Gastroesophageal sphincter (tissue), 3 donors: ENCODE measurements around the gene FAM72D.
"Not testable (repeated sequence)": the region's sequence is repeated elsewhere in the genome, so short reads cannot be mapped to it uniquely, and the experiment has no call there.

Experiments
- CTCF ChIP-seq, 4 experiments: fragments of 200-600 bp in 2 of 4; fragments of 450-650 bp in 2 of 4; sonication (generic) in 1 of 4; IDR thresholded peaks; one replicate each; pipeline ENCODE4 v1.5.1; 2017 to 2019; ENCODE audit warnings: antibody characterized with exemption in 4 of 4, mild to moderate bottlenecking in 2 of 4, moderate library complexity in 2 of 4
- EP300 ChIP-seq: sonication (generic); formaldehyde crosslinking; IDR thresholded peaks from one replicate; pipeline ENCODE4 v1.6.1; 2017; ENCODE audit warnings: antibody characterized with exemption, mild to moderate bottlenecking
- POLR2A ChIP-seq, 2 donors: fragments of 450-650 bp; IDR thresholded peaks; one replicate each; pipeline ENCODE4 v1.6.1; 2017; ENCODE audit warnings: antibody characterized with exemption in 2 of 2, mild to moderate bottlenecking in 2 of 2, moderate library complexity in 1 of 2
- POLR2AphosphoS5 ChIP-seq: sonication (generic); formaldehyde crosslinking; IDR thresholded peaks from one replicate; pipeline ENCODE4 v1.6.1; 2017; ENCODE audit warnings: antibody characterized with exemption

DNA sequence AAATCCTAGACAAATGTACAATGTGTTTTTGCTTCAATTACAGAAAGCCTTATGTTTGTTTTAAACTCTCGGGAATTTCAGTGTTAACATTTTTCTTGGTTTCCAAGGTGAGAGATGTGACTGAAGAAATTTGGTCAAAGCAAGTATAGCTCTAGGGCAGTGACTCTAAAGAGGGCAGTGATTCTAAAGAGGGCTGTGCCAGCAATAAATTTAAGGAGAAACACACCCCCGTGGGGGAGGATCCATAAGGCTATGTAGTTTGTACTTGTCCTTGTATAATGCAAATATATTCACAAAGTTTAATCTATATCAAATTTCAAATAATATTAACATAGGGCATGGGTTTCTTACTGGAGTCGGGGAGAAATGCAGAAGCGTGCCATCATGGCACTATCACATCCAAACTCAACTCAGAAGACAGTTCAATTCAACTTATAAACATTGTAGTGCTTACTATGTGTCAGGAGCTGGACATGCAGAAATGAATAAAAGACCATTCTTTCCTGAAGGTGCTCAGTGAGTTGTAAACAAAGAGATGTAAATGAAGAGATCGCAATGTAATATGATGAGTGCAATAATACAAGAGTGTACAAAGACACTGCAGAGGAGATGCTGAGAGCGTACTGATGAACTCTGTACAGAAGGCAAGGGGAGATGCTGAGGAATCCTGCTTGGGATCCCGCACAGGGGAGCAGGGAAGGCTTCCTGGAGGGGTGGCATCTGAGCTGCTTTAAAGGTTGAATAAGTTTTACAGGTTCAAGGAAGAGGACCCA is 13.1 kb upstream of the FAM72D start:
- not testable (repeated sequence) for TF ChIP-seq CTCF (IDR thresholded peaks at IDR 0.05); POLR2AphosphoS5; POLR2A (IDR thresholded peaks at IDR 0.05); EP300
